Ovary (tissue), 3 donors: ENCODE results near the gene WNK2.
"Not testable (repeated sequence)": the region's sequence is repeated elsewhere in the genome, so short reads cannot be mapped to it uniquely, and the experiment has no call there.

Source experiments
- EP300 ChIP-seq: sonication (generic); formaldehyde crosslinking; IDR thresholded peaks from one replicate; pipeline ENCODE4 v1.6.1; 2017; ENCODE audit warnings: antibody characterized with exemption
- POLR2A ChIP-seq: fragments of 450-650 bp; IDR thresholded peaks from one replicate; pipeline ENCODE4 v1.6.1; 2017; ENCODE audit warnings: antibody characterized with exemption, mild to moderate bottlenecking, moderate library complexity
- TF ChIP-seq, protein P1 (sequence below), 3 donors: fragments of 450-650 bp in 2 of 3; fragments of 200-600 bp in 1 of 3; IDR thresholded peaks; one replicate each; pipeline versions ENCODE4 v1.5.1 to v1.8.0; 2016 to 2022; ENCODE audit warnings: antibody characterized with exemption in 3 of 3, mild to moderate bottlenecking in 1 of 3
- donor health status: DM: no; HTN: no; CAD: no.

DNA sequence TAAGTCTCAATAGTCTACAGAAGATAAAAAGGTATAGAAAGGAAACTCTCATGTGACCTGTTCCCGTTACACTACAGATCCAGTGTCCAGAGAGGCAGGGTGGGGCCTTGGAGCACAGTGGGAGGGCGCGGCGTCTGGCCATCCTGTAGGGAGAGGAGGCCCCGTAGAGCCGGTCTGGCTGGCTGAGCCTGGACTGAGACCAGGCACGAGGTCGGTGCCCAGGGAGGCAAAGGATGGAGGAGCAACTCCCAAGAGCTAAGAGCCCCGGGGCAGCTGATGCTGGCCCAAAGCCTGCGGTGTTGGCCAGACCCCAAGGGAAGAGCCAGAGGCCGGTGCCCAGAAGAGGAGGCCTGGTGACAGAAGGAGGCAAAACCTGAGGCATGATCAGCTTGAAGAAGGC is 158.5 kb downstream of the WNK2 start:
- TF ChIP-seq, protein P1, sequence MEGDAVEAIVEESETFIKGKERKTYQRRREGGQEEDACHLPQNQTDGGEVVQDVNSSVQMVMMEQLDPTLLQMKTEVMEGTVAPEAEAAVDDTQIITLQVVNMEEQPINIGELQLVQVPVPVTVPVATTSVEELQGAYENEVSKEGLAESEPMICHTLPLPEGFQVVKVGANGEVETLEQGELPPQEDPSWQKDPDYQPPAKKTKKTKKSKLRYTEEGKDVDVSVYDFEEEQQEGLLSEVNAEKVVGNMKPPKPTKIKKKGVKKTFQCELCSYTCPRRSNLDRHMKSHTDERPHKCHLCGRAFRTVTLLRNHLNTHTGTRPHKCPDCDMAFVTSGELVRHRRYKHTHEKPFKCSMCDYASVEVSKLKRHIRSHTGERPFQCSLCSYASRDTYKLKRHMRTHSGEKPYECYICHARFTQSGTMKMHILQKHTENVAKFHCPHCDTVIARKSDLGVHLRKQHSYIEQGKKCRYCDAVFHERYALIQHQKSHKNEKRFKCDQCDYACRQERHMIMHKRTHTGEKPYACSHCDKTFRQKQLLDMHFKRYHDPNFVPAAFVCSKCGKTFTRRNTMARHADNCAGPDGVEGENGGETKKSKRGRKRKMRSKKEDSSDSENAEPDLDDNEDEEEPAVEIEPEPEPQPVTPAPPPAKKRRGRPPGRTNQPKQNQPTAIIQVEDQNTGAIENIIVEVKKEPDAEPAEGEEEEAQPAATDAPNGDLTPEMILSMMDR (IDR thresholded peaks at IDR 0.05), result not testable (repeated sequence)
- not testable (repeated sequence) for TF ChIP-seq POLR2A, EP300
